Measurements from ENCODE around the gene YBX3. TPM values are rescaled to one million over a fixed set of nuclear protein-coding genes. Genes with fewer than 3 reads are reported as not detected.

Gene YBX3
- total RNA-seq, 4 donors from 2014 or later, result 283 to 649 (median 523) TPM

GRCh38 chr12:10709808-10710207, 13.3 kb downstream of the YBX3 start:
- WGBS, 2 donors (ENCODE audit: low coverage in 1 of 2), result 94% methylated on average over 16 of the region's 16 CpGs; no CpG with 5 or more reads in 1 of the 2 donors
- Histone ChIP-seq H3K27me3 (no peaks in the 10 kb centered on the region), H3K4me3 (no peak overlapping the region), H3K27ac (no peak overlapping the region), H3K9me3 (no peaks in the 10 kb centered on the region), H3K36me3 (peaks cover 11 to 95% of the 10 kb centered on the region in 2 donors), H3K4me1 (peaks cover 7 to 19% (median 7%) of the 10 kb centered on the region in 3 donors)
- no peak for ATAC-seq
- TF ChIP-seq POLR2AphosphoS5 (IDR thresholded peaks at IDR 0.05), result no peak
- no peak for TF ChIP-seq CTCF (IDR thresholded peaks at IDR 0.05)
- TF ChIP-seq POLR2A (IDR thresholded peaks at IDR 0.05), result no peak
- no peak for TF ChIP-seq EP300 (IDR thresholded peaks at IDR 0.05)

GRCh38 chr12:10708862-10709261, 14.3 kb downstream of the YBX3 start:
- ATAC-seq, result no peak
- no peak overlapping the region for H3K27ac ChIP-seq
- H3K4me1 ChIP-seq, result peaks cover 7 to 19% (median 7%) of the 10 kb centered on the region in 3 donors
- H3K4me3 ChIP-seq, result no peak overlapping the region
- H3K27me3 ChIP-seq, result no peaks in the 10 kb centered on the region
- 79 to 94% methylated on average over 2 to 4 of the region's 4 CpGs for WGBS, 2 donors (ENCODE audit: low coverage in 1 of 2)
- peaks cover 13 to 95% of the 10 kb centered on the region in 2 donors for H3K36me3 ChIP-seq
- no peaks in the 10 kb centered on the region for H3K9me3 ChIP-seq
- no peak for TF ChIP-seq CTCF (IDR thresholded peaks at IDR 0.05)
- TF ChIP-seq POLR2A (IDR thresholded peaks at IDR 0.05), result no peak
- no peak for TF ChIP-seq EP300 (IDR thresholded peaks at IDR 0.05)
- no peak for TF ChIP-seq POLR2AphosphoS5 (IDR thresholded peaks at IDR 0.05)

GRCh38 chr12:10705655-10706054, 17.5 kb downstream of the YBX3 start:
- Histone ChIP-seq H3K36me3 (peaks cover 20 to 96% of the 10 kb centered on the region in 2 donors), H3K4me3 (no peak overlapping the region), H3K4me1 (peaks cover 7 to 19% (median 7%) of the 10 kb centered on the region in 3 donors), H3K27me3 (no peaks in the 10 kb centered on the region), H3K27ac (peak overlapping the region; percentile 53 to 65 (median 62)), H3K9me3 (no peaks in the 10 kb centered on the region)
- 18 to 57% methylated on average over 1 of the region's 2 CpGs for WGBS, 2 donors (ENCODE audit: low coverage in 1 of 2)
- peak; percentile 78 for ATAC-seq
- TF ChIP-seq EP300 (IDR thresholded peaks at IDR 0.05) (no peak), POLR2AphosphoS5 (IDR thresholded peaks at IDR 0.05) (peak; percentile 10), CTCF (IDR thresholded peaks at IDR 0.05) (no peak), POLR2A (IDR thresholded peaks at IDR 0.05) (no peak)

GRCh38 chr12:10701843-10702242, 21.3 kb downstream of the YBX3 start:
- no peak for TF ChIP-seq EP300 (IDR thresholded peaks at IDR 0.05)
- TF ChIP-seq CTCF (IDR thresholded peaks at IDR 0.05), result no peak
- TF ChIP-seq POLR2AphosphoS5 (IDR thresholded peaks at IDR 0.05), result no peak
- no peak for TF ChIP-seq POLR2A (IDR thresholded peaks at IDR 0.05)
- H3K27me3 ChIP-seq, result no peaks in the 10 kb centered on the region
- H3K4me3 ChIP-seq, result no peak overlapping the region
- no peak for ATAC-seq
- WGBS, 2 donors (ENCODE audit: low coverage in 1 of 2), result 88 to 100% methylated on average over 1 to 14 of the region's 14 CpGs
- no peaks in the 10 kb centered on the region for H3K9me3 ChIP-seq
- H3K36me3 ChIP-seq, result peaks cover 9 to 96% of the 10 kb centered on the region in 2 donors
- peaks cover 7 to 17% (median 7%) of the 10 kb centered on the region in 3 donors for H3K4me1 ChIP-seq
- H3K27ac ChIP-seq, result no peak overlapping the region

- Histone ChIP-seq H3K27ac (no peak overlapping the region), H3K4me1 (peaks cover 3 to 13% (median 4%) of the 10 kb centered on the region in 3 donors), H3K27me3 (no peaks in the 10 kb centered on the region), H3K36me3 (peaks cover 9 to 100% of the 10 kb centered on the region in 2 donors), H3K4me3 (no peak overlapping the region), H3K9me3 (no peaks in the 10 kb centered on the region)
- ATAC-seq, result no peak
- WGBS, 2 donors (ENCODE audit: low coverage in 1 of 2), result 67 to 70% methylated on average over 3 of the region's 3 CpGs
- no peak for TF ChIP-seq CTCF (IDR thresholded peaks at IDR 0.05)
- TF ChIP-seq POLR2A (IDR thresholded peaks at IDR 0.05), result no peak
- TF ChIP-seq POLR2AphosphoS5 (IDR thresholded peaks at IDR 0.05), result no peak
- no peak for TF ChIP-seq EP300 (IDR thresholded peaks at IDR 0.05)
Measured at GRCh38 chr12:10701131-10701681, 21.9 kb downstream of the YBX3 start.

Measured in gastroesophageal sphincter (tissue), 4 donors.